ENCODE results near the gene PCARE. TPM values are rescaled to one million over a fixed set of nuclear protein-coding genes. Genes with fewer than 3 reads are reported as not detected.

PCARE gene
- polyA plus RNA-seq, 4 donors, result 0.24 to 0.35 (median 0.32) TPM

GRCh38 chr2:29012211-29012681 lies 62.1 kb downstream of the PCARE start:
- no peak for DNase-seq (ENCODE audit: low read depth in 4 of 4, low spot score in 2 of 4)

Other genes starting within 250 kb of the PCARE start
- gene TRMT61B, start 204.2 kb downstream of the PCARE start, polyA plus RNA-seq (ENCODE audit: insufficient read length in 4 of 4), result 10 to 100 TPM; 23.0 to 33.1 (median 27.7) TPM
- 10 to 100 TPM; 44.0 to 59.2 (median 46.9) TPM for gene WDR43, start 179.9 kb downstream of the PCARE start, polyA plus RNA-seq (ENCODE audit: insufficient read length in 4 of 4)
- gene TOGARAM2, start 93.2 kb downstream of the PCARE start, polyA plus RNA-seq (ENCODE audit: insufficient read length in 4 of 4), result 1 to 10 TPM in 2 of 4 donors, under 1 TPM in 2; 0.62 to 2.0 (median 1.2) TPM
- gene CLIP4, start 40.9 kb upstream of the PCARE start, polyA plus RNA-seq (ENCODE audit: insufficient read length in 4 of 4), result 10 to 100 TPM; 13.8 to 26.2 (median 18.1) TPM